GM18873 (cell line): ENCODE results near the gene CD7.
"Not testable (repeated sequence)": the region's sequence is repeated elsewhere in the genome, so short reads cannot be mapped to it uniquely, and the experiment has no call there.

Experiments
- ATAC-seq: cut with Tn5 transposase; IDR thresholded peaks from one replicate; pipeline ENCODE4 v1.9.1; 2021; ENCODE audit warnings: mild to moderate bottlenecking, moderate library complexity, moderate number of reproducible peaks; ENCODE audit not compliant: unreplicated experiment, low FRiP score

CD7 gene

GRCh38 chr17:82317394-82318168 lies at the start of gene CD7:
Gene CD7, minus strand, starts transcription at chr17:82317608. Its CDS starts 113 bp downstream, at chr17:82317495.
- no peak for ATAC-seq

DNA sequence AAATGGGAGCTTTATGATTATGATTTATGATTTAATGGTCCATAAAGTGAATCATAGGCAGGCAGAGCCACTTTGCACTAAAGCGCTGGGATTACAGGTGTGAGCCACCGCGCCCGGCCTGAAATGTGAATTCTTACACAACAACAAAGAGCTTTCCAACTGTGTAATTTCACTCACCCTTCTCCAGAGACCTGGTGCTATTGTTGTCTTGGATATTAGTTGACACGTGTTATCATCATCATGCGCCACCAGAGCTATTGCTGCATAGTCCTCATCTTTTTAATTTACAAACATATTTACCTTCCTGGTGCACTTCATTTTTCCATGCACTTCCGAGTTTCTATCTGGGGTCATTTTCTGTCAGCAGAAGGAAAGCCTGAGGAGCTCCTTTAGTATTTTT lies 49.3 kb upstream of the CD7 start:
- ATAC-seq, result no peak

GRCh38 chr17:82365606-82366295 lies 48.3 kb upstream of the CD7 start:
- ATAC-seq, result no peak

DNA sequence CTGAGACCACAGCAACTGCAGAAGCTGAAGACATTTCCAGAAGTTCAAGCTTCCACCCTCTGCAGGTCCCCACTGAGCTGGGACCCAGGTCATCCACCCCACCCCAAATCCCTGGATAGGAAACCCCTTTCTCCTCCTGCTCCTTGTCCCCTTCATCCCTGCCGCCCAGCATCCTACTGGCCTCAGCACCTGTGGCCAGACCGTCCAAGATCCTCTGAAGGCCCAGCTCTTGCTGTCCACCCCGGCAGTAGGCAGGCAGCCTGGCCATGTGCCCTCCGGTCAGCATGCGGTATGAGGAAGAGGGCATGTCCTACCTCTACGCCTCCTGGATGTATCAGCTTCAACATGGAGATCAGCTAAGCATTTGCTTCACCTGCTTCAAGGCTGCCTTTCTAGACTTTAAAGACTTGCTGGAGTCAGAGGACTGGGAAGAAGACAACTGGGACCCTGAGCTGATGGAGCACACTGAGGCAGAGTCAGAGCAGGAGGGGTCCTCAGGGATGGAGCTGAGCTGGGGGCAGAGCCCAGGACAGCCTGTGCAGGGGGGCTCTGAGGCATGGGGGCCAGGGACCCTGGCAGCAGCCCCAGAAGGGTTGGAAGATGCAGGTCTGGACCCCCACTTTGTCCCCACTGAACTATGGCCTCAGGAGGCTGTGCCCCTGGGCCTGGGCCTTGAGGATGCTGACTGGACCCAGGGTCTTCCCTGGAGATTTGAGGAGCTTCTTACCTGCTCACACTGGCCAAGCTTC lies 44.7 kb upstream of the CD7 start:
- ATAC-seq, result no peak

- not testable (repeated sequence) for ATAC-seq
These were observed 42.2 kb upstream of the CD7 start for GRCh38 chr17:82359451-82360074.

GRCh38 chr17:82358465-82359350 lies 41.3 kb upstream of the CD7 start, which contains the start of gene TEX19:
Gene TEX19, plus strand, starts transcription at chr17:82359247. Its CDS starts 2,904 bp downstream, at chr17:82362151.
- no peak for ATAC-seq

DNA sequence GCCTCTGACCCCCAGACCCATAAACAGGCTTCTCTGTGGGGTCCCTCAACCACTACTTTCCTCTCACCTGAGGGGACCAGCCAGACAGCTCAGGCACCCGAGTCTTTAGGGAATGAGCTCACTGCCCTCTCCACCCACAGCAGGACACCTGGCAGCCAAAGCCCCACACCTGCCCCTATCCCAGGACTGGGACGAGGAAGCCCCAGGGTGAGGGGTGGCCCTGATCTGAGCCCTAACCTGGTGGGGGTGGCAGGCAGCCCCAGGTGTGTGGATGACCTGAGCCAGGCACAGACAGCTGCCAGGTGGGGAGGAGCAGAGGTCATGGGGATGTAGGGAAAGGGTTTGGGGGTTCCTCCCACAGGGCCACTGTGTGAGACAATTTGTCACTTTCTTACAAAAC lies 40.0 kb upstream of the CD7 start:
- ATAC-seq, result no peak

DNA sequence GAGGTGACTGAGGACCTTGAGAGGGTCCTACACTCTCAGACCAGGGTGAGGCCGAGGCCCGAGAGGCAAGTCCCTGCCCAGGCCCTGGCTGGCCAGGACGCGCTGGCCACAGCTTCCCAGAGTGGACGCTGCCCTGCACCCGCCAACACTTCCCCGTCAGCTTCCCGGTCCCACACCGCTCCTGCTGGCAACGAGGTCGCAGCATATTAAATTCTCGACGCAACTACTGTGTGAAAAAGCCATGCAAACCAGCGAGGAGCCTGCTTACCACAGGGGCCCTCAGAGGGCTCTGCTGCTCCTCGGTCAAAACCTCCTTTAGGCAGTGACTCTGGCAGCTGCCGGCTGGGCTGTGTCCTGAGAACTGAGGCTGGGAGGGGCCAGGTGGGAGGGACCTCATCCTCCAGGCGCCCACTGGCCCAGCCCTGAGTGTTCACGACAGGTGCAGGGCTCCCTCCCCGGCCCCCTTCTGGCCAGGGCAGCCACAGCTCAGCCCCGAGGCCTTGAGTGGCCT lies 39.5 kb upstream of the CD7 start:
- ATAC-seq, result no peak

- no peak for ATAC-seq
These were observed 38.5 kb upstream of the CD7 start for GRCh38 chr17:82355770-82356427.

- no peak for ATAC-seq
These were observed 37.4 kb upstream of the CD7 start for GRCh38 chr17:82354804-82355308.

DNA sequence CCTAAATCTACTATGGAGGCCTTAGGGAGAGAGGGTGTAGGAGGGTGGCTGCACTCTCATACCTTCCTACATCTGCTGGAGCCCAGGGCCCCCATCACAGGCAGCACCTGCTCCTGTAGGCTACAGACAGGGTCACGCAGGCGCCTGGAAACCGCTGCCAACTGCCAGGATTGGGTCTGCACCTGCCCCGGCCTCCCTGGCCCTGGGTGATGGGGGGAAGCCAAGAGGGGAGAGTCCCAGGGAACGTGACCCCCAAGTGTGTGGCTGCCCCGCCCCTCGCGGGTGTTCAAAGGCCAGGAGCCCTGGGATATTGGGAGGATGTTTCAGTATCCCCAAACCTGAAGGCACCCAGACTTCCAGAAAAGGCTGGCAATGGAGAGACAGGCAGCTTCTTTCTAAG lies 36.1 kb upstream of the CD7 start:
- ATAC-seq, result no peak

DNA sequence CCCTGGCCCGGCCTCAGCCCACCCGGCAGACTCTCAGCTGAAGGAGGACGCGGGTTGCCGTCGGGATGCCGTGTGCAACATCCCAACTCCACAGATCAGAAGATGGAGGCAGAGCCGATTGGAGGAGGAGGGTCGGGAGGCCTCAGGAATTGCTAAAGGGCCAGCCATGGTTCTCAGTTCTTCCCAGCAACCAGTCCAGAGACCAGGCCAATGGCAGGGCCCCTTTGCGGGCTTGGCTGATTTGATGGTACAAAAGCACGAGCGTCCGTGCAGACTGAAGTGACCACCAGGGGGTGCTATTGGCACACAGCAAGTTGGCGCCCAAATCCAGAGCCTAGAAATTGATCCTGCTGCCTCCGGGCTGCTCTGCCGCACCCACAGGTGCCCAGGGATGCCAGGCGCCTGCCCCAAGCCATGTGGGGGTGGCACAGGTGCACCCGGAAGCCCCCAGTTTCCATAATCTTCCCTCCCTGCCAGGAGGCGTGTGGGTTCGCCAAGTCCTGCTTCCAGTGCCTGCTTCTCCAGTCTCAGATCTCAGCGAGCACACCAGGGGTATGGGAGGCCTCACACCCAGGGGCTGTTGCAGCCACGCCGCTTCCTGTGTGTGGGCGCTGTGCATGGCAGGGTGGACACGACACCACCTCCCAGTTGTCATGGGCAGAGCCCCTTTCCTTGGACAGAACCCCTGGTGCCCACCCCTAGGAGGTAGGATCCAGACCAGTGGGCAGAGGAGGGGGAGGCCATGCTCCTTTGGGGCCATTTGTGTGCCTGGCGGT lies 34.5 kb upstream of the CD7 start:
- no peak for ATAC-seq

- no peak for ATAC-seq
These were observed 33.9 kb upstream of the CD7 start for GRCh38 chr17:82351254-82351712.

- no peak for ATAC-seq
These were observed 33.0 kb upstream of the CD7 start for GRCh38 chr17:82350182-82351030.

DNA sequence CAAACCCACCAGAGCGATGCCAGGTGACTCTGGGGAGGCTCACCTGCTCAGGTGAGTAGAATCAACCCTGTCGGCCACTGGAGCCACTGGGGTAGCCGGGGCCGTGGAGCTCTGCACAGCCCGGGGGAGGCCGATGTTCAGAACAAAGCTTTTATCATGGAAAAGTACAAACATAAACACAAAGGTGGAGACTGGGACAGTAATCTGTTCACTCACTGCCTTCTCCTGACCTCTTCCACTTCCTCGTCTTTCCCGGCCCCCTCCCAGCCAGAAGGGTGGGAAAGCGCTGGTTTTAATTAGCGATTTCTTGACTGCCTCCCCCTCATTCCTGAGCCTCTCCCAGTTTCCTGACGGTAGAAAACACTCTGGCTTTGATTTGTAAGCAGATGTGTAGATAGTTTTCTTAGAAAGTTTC lies 31.9 kb upstream of the CD7 start:
- ATAC-seq, result no peak

DNA sequence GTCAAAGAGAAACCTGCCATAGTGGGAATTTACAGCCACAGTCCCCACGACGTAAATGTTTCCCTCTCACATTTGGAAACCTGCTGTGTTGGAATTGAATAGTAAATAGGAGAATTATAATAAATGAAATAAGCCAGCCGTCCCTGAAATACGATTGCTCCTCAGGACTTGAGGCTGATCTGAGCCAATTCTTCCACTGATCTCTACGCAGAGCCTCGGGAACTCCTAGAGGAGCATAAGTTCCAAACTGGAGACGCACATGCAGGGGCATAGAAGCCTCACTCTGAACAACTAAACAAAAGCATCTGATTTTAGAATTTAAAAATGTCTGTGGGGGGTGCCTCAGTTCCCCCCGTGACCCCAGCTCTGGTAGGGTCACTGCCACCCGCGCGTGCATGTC lies 31.5 kb upstream of the CD7 start:
- ATAC-seq, result no peak

DNA sequence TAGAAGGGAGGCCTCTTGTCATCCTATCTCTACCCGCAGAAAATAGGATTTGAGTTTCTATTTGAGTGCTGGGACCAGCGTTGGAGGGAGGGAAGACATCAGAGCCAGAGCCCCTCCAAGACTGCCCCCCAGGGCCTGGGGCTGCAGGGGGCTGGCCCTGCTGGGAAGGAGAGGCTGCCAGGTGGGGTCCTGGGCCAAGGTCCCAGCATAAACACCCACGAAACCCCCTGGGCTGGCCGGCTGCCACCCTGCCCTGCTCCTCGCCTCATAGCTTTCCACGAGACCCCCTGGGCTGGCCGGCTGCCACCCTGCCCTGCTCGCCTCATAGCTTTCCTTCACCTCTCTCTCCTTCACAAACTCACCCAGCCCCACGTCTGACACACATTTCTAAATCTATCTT lies 31.0 kb upstream of the CD7 start:
- ATAC-seq, result no peak
